ENCODE measurements around the gene PLXNB2.
"Not testable (repeated sequence)": the region's sequence is repeated elsewhere in the genome, so short reads cannot be mapped to it uniquely, and the experiment has no call there.

PLXNB2 gene

DNA sequence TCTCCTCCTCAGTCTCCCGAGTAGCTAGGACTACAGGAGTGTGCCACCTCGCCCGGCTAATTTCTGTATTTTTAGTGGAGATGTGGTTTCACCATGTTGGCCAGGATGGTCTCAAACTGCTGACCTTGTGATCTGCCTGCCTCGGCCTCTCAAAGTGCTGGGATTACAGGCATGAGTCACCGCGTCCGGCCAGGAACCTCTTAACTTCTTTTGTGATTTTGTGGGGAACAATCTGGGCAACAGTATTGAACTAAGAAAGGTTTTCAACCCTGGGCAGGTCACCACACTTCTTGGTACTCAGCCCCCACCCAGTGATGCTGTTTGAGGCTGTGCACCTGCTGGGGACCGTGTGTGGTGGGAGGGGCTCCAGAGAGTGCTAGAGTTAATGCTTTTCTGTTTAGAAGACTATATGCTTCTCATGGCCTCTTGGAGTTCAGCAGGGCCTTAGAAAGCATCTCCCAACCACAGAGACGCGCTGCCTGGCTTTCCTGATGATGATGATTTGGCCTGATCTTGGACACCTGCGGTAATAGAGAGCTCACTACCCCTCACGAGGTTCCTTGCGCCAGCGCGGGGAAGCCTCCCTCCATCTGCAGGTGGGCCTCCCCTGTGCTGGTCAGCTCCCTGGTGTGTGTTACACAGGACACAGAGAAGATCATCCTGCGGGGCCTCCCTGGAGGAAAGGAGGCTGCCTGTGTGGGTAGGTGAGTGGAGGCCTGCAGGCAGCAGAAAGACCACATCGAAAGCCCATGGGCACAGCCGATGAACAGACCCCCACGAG is 18.2 kb upstream of the PLXNB2 start:
- no peaks in the 10 kb centered on the region for H3K27me3 ChIP-seq (ENCODE audit: insufficient read depth, low read length)
- no peaks in the 10 kb centered on the region for H3K79me2 ChIP-seq (ENCODE audit: control insufficient read depth, insufficient read depth, low read length, unreplicated experiment)
- H2AFZ ChIP-seq (ENCODE audit: low read length, unreplicated experiment) = no peak overlapping the region
- no peak overlapping the region for H3K27ac ChIP-seq (ENCODE audit: low read depth, low read length)
- no peaks in the 10 kb centered on the region for H3K36me3 ChIP-seq (ENCODE audit: insufficient read depth, low read length)
- H3K4me1 ChIP-seq (ENCODE audit: control insufficient read depth, insufficient read depth, low read length, unreplicated experiment) = peaks cover 5% of the 10 kb centered on the region
- H3K4me3 ChIP-seq (ENCODE audit: low read depth, low read length) = peak overlapping the region; percentile 75

DNA sequence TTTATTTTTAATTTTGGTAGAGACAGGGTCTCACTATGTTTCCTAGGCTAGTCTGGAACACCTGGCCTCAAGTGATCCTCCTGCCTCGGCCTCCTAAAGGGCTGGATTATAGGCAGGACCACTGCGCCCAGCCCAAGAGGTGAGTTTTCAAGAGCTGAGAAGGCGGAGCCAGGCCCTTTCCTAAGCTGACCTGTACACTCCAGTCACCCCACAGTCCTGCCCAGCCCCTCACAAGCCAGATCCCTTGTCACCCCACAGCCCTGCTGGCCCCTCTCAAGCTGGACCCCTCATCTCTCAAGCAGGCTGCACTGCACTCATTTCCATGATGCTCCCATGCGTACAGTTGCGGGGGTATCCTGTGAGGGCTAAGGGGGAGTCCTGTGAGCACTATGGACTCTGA is 16.5 kb upstream of the PLXNB2 start:
- no peaks in the 10 kb centered on the region for H3K79me2 ChIP-seq (ENCODE audit: control insufficient read depth, insufficient read depth, low read length, unreplicated experiment)

DNA sequence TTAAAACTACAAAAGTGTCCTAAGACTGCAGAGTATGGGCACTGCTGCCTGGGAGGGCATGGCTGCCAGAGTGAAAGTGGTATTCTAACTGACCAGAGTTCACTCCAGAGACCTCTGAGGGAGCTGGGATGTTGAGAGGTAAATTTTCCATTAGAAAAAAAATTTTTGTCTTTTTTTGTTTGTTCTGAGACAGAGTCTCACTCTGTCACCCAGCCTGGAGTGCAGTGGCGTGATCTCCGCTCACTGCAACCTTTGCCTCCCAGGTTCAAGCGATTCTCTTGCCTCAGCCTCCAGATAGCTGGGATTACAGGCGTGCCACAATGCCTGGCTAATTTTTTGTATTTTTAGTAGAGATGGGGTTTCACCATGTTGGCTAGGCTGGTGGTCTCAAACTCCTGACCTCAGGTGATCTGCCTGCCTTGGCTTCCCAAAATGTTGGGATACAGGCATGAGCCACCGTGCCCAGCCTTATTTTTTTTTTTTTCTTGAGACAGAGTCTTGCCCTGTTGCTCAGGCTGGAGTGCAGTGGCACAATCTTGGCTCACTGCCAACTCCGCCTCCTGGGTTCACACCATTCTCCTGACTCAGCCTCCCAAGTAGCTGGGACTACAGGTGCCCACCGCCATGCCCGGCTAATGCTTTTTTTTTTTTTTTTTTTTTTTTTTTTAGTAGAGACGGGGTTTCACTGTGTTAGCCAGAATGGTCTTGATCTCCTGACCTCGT is 15.1 kb upstream of the PLXNB2 start:
- H3K4me1 ChIP-seq (ENCODE audit: control insufficient read depth, insufficient read depth, low read length, unreplicated experiment); H3K36me3 ChIP-seq (ENCODE audit: insufficient read depth, low read length); H3K27me3 ChIP-seq (ENCODE audit: insufficient read depth, low read length); H2AFZ ChIP-seq (ENCODE audit: low read length, unreplicated experiment); H3K4me3 ChIP-seq (ENCODE audit: low read depth, low read length); H3K79me2 ChIP-seq (ENCODE audit: control insufficient read depth, insufficient read depth, low read length, unreplicated experiment); H3K27ac ChIP-seq (ENCODE audit: low read depth, low read length): not testable (repeated sequence)

More for the DNA sequence above, 16.5 kb upstream of the PLXNB2 start:
- H3K4me3 ChIP-seq (ENCODE audit: low read depth, low read length) = no peak overlapping the region
- H3K36me3 ChIP-seq (ENCODE audit: insufficient read depth, low read length) = no peaks in the 10 kb centered on the region
- no peak overlapping the region for H3K27ac ChIP-seq (ENCODE audit: low read depth, low read length)
- peaks cover 5% of the 10 kb centered on the region for H3K4me1 ChIP-seq (ENCODE audit: control insufficient read depth, insufficient read depth, low read length, unreplicated experiment)
- no peaks in the 10 kb centered on the region for H3K27me3 ChIP-seq (ENCODE audit: insufficient read depth, low read length)
- no peak overlapping the region for H2AFZ ChIP-seq (ENCODE audit: low read length, unreplicated experiment)

DNA sequence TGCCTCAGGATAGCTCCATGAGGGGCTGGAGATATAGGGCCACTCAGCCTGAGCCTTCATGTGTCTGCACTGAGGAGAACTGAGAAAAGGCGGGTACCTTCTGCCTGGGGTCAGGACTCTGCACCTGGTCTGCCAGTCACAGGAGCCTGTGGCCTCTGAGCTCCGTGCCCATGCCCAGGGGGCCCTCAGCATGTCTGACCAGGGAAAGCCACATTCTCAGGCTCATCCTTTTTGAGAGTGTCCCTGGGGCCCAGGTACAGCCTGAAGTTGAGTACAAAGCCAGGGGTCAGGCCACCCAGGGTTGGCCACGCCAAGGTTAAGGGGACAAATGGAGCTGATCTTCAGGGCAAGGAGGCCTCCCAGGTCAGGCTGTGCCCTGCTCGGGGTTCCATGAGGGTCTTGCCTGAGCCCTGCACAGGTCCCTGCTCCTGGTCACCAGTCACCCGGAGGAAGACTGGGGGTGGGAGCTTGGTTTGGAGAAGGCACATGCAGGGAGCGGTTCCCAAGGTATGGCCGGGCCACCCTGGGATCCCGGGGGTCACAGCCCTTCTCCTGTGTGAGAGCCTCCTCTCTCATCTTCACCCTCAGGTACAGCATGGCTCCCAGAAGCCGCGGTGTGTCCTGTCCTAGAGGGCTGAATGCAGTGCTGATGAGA is 13.4 kb upstream of the PLXNB2 start:
- H3K4me1 ChIP-seq (ENCODE audit: control insufficient read depth, insufficient read depth, low read length, unreplicated experiment) = peaks cover 1% of the 10 kb centered on the region
- no peaks in the 10 kb centered on the region for H3K27me3 ChIP-seq (ENCODE audit: insufficient read depth, low read length)
- no peaks in the 10 kb centered on the region for H3K36me3 ChIP-seq (ENCODE audit: insufficient read depth, low read length)
- H3K27ac ChIP-seq (ENCODE audit: low read depth, low read length) = no peak overlapping the region
- H2AFZ ChIP-seq (ENCODE audit: low read length, unreplicated experiment) = no peak overlapping the region
- no peak overlapping the region for H3K4me3 ChIP-seq (ENCODE audit: low read depth, low read length)
- no peaks in the 10 kb centered on the region for H3K79me2 ChIP-seq (ENCODE audit: control insufficient read depth, insufficient read depth, low read length, unreplicated experiment)

DNA sequence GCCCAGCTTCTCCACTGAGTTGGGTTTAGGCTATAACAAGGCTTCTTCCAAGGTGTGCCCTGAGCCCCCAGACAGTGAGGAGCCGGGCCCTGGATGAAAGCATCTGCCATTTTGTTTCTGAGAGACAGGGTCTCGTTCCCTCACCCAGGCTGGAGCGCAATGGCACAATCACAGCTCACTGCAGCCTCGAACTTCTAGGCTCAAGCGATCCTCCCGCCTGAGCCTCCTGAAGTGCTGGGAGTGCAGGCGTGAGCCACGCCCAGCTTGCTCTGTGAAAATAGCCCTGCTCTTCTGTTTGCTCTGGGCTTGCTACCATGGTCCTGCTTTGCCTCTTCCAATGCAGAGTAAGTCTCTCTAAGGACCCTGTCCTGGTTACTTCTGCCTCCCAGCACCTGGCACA is 12.7 kb upstream of the PLXNB2 start:
- Histone ChIP-seq H3K27me3 (ENCODE audit: insufficient read depth, low read length) (no peaks in the 10 kb centered on the region), H3K27ac (ENCODE audit: low read depth, low read length) (no peak overlapping the region), H2AFZ (ENCODE audit: low read length, unreplicated experiment) (no peak overlapping the region), H3K4me1 (ENCODE audit: control insufficient read depth, insufficient read depth, low read length, unreplicated experiment) (no peaks in the 10 kb centered on the region), H3K4me3 (ENCODE audit: low read depth, low read length) (no peak overlapping the region), H3K36me3 (ENCODE audit: insufficient read depth, low read length) (no peaks in the 10 kb centered on the region), H3K79me2 (ENCODE audit: control insufficient read depth, insufficient read depth, low read length, unreplicated experiment) (no peaks in the 10 kb centered on the region)

DNA sequence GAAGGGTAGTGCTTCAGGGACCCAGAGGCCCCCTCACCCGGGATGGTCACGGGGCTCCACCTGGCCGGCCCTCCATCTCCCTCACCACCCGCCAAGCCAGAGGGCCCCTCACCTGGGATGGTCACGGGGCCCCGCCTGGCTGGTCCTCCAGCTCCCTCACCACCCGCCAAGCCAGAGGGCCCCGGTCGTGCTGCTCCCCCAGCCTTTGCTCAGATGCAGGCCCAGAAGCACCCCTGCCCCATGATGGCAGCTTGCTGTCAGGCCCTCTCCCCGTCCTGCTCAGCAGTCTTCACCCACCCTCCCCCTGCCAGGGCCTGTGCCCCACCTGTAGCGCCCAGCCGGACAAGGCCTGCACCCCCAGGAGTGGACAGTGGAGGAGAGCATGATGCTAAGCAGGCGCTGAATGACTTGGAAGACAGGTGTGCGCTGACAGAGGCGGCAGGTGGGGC is 12.1 kb upstream of the PLXNB2 start:
- Histone ChIP-seq H3K4me1 (ENCODE audit: control insufficient read depth, insufficient read depth, low read length, unreplicated experiment) (no peaks in the 10 kb centered on the region), H2AFZ (ENCODE audit: low read length, unreplicated experiment) (no peak overlapping the region), H3K4me3 (ENCODE audit: low read depth, low read length) (no peak overlapping the region), H3K36me3 (ENCODE audit: insufficient read depth, low read length) (no peaks in the 10 kb centered on the region), H3K27me3 (ENCODE audit: insufficient read depth, low read length) (no peaks in the 10 kb centered on the region), H3K79me2 (ENCODE audit: control insufficient read depth, insufficient read depth, low read length, unreplicated experiment) (no peaks in the 10 kb centered on the region), H3K27ac (ENCODE audit: low read depth, low read length) (no peak overlapping the region)

DNA sequence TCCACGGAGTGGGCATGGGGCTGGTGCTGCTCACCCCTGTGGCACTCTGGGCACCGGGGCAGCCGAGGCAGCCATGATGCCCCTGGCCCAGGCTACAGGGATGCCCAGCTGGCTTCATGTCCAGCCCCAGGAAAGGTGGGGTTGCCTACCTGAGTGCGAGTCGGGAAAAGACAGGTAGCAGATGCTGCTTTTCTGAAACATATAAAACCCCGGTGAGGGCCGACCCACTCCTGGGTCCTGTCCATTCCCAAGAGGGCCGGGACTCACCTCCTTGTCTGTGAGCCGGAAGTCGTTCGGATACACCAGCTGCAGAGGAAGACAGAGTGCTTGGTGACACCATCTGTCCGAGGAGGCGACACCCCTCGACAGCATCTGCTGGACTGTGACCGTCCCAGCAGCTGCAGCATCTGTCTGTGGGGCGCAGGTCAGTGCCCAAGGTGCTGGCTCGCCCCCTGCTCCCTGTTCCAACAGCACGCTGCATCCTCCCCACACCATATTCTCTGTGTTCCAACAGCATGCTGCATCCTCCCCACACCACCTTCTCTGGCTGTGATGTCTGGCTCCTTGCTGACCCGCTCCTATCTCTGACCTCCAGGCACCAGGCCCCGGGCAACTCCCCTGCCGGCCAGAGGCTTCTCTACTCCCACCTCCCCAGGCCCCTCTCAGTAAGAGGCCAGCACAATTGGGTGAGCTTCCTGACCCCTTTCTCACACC is 11.4 kb upstream of the PLXNB2 start:
- Histone ChIP-seq H3K4me3 (ENCODE audit: low read depth, low read length) (no peak overlapping the region), H3K27me3 (ENCODE audit: insufficient read depth, low read length) (no peaks in the 10 kb centered on the region), H3K4me1 (ENCODE audit: control insufficient read depth, insufficient read depth, low read length, unreplicated experiment) (no peaks in the 10 kb centered on the region), H3K27ac (ENCODE audit: low read depth, low read length) (no peak overlapping the region), H3K36me3 (ENCODE audit: insufficient read depth, low read length) (no peaks in the 10 kb centered on the region), H3K79me2 (ENCODE audit: control insufficient read depth, insufficient read depth, low read length, unreplicated experiment) (no peaks in the 10 kb centered on the region), H2AFZ (ENCODE audit: low read length, unreplicated experiment) (no peak overlapping the region)

DNA sequence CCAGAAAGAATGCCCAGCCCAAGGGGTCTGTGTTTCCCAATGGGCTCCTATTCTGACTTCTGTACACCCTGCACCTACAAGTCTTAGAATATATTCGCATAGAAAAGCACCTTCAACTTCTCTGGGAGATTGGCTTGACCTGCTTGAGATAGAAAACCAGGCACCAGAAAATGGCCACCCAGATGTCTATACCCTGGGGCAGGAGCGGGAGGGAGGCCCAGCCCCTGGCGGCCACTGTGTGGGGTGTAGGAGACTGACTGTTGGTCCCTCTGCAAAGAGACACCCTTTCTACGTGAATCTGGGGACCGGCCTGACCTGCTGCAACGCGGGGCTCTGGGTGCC is 10.9 kb upstream of the PLXNB2 start:
- H3K79me2 ChIP-seq (ENCODE audit: control insufficient read depth, insufficient read depth, low read length, unreplicated experiment) = no peaks in the 10 kb centered on the region
- H3K4me3 ChIP-seq (ENCODE audit: low read depth, low read length) = no peak overlapping the region
- no peaks in the 10 kb centered on the region for H3K27me3 ChIP-seq (ENCODE audit: insufficient read depth, low read length)
- H3K27ac ChIP-seq (ENCODE audit: low read depth, low read length) = no peak overlapping the region
- no peak overlapping the region for H2AFZ ChIP-seq (ENCODE audit: low read length, unreplicated experiment)
- no peaks in the 10 kb centered on the region for H3K36me3 ChIP-seq (ENCODE audit: insufficient read depth, low read length)
- H3K4me1 ChIP-seq (ENCODE audit: control insufficient read depth, insufficient read depth, low read length, unreplicated experiment) = no peaks in the 10 kb centered on the region

DNA sequence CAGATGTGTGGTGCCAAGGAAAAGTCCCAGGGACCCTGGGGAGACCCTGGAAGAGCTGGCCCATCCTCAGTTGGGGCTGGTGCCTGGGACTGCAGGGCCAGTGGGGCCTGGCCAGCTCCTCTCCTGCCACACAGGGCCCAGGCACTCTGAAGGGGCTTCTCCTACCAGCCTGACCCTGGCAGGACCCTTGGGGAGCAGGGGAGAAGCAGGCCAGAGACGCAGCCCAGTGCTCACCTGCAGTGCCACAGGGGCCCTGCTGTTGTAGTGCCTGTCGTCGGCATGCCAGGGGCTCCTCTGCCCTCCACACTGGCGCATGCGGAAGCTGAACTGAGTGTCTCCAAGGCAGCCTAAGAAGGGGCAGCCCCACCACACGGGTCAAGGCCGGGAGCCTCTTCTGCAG is 10.2 kb upstream of the PLXNB2 start:
- no peak overlapping the region for H3K4me3 ChIP-seq (ENCODE audit: low read depth, low read length)
- no peaks in the 10 kb centered on the region for H3K79me2 ChIP-seq (ENCODE audit: control insufficient read depth, insufficient read depth, low read length, unreplicated experiment)
- H3K27me3 ChIP-seq (ENCODE audit: insufficient read depth, low read length) = no peaks in the 10 kb centered on the region
- H2AFZ ChIP-seq (ENCODE audit: low read length, unreplicated experiment) = no peak overlapping the region
- H3K27ac ChIP-seq (ENCODE audit: low read depth, low read length) = no peak overlapping the region
- no peaks in the 10 kb centered on the region for H3K4me1 ChIP-seq (ENCODE audit: control insufficient read depth, insufficient read depth, low read length, unreplicated experiment)
- H3K36me3 ChIP-seq (ENCODE audit: insufficient read depth, low read length) = no peaks in the 10 kb centered on the region

DNA sequence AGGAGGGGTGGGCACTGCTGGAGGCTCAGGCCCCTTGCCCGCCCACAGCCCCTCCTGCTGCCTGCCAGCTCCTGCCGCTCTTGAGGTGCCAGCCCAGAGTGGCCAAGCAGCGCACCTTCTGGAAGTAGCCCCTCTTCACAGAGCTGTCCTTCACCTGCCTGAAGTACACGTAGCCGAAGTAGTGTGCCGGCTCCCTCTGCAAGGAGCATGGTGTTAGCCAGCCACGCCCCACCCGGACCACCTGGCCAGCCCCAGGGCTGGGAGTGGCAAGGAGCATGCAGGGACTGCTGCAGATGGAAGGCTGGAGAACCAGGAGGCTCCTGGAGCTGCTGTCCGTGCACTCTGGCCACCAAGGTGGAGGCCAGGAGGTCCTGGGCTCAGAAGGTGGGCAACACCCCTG is 9.7 kb upstream of the PLXNB2 start:
- no peaks in the 10 kb centered on the region for H3K27me3 ChIP-seq (ENCODE audit: insufficient read depth, low read length)
- H3K79me2 ChIP-seq (ENCODE audit: control insufficient read depth, insufficient read depth, low read length, unreplicated experiment) = no peaks in the 10 kb centered on the region
- H3K4me3 ChIP-seq (ENCODE audit: low read depth, low read length) = no peak overlapping the region
- no peak overlapping the region for H3K27ac ChIP-seq (ENCODE audit: low read depth, low read length)
- H3K36me3 ChIP-seq (ENCODE audit: insufficient read depth, low read length) = no peaks in the 10 kb centered on the region
- no peak overlapping the region for H2AFZ ChIP-seq (ENCODE audit: low read length, unreplicated experiment)
- H3K4me1 ChIP-seq (ENCODE audit: control insufficient read depth, insufficient read depth, low read length, unreplicated experiment) = no peaks in the 10 kb centered on the region

All from ACC112 (cell line).